Measurements from ENCODE around the gene ZFYVE28.

The ZFYVE28 gene

GRCh38 chr4:2299794-2300193 lies 118.7 kb downstream of the ZFYVE28 start:
- DNase-seq, result no peak

- no peak for DNase-seq
These were observed 119.9 kb downstream of the ZFYVE28 start for GRCh38 chr4:2298532-2298991.

GRCh38 chr4:2297606-2298531 lies 120.6 kb downstream of the ZFYVE28 start:
- no peak for DNase-seq

- no peak for DNase-seq
These were observed 121.5 kb downstream of the ZFYVE28 start for GRCh38 chr4:2296631-2297601.

- DNase-seq, result no peak
These were observed 122.5 kb downstream of the ZFYVE28 start for GRCh38 chr4:2295900-2296442.

- no peak for DNase-seq
These were observed 122.9 kb downstream of the ZFYVE28 start for GRCh38 chr4:2295500-2295899.

- no peak for DNase-seq
These were observed 125.8 kb downstream of the ZFYVE28 start for GRCh38 chr4:2292646-2293108.

GRCh38 chr4:2291705-2292645 lies 126.5 kb downstream of the ZFYVE28 start:
- DNase-seq, result no peak

- DNase-seq, result peak; percentile 41 to 45
These were observed 127.3 kb downstream of the ZFYVE28 start for GRCh38 chr4:2290974-2291704.

- DNase-seq, result no peak
These were observed 128.0 kb downstream of the ZFYVE28 start for GRCh38 chr4:2290488-2290887.

GRCh38 chr4:2289955-2290333 lies 128.5 kb downstream of the ZFYVE28 start:
- DNase-seq, result no peak

GRCh38 chr4:2289311-2289954 lies 129.0 kb downstream of the ZFYVE28 start:
- DNase-seq, result no peak

GRCh38 chr4:2288051-2288541 lies 130.3 kb downstream of the ZFYVE28 start:
- DNase-seq, result no peak

- no peak for DNase-seq
These were observed 130.9 kb downstream of the ZFYVE28 start for GRCh38 chr4:2287594-2287915.

GRCh38 chr4:2286904-2287593 lies 131.4 kb downstream of the ZFYVE28 start:
- DNase-seq, result no peak

- no peak for DNase-seq
These were observed 132.6 kb downstream of the ZFYVE28 start for GRCh38 chr4:2285613-2286381.

GRCh38 chr4:2284934-2285612 lies 133.4 kb downstream of the ZFYVE28 start:
- DNase-seq, result no peak

GRCh38 chr4:2284161-2284933 lies 134.1 kb downstream of the ZFYVE28 start:
- no peak for DNase-seq
